Transverse colon (tissue), 4 donors: ENCODE data around the gene KRIT1.

Experiments used
- CTCF ChIP-seq, 5 experiments: fragments of 200-600 bp in 3 of 5; fragments of 450-650 bp in 2 of 5; sonication (generic) in 3 of 5; IDR thresholded peaks; 1 replicate in 2 of 5; 2 replicates in 3 of 5; pipeline ENCODE4 v1.5.1; 2016 to 2017; ENCODE audit warnings: antibody characterized with exemption in 5 of 5, inconsistent platforms in 3 of 5, mild to moderate bottlenecking in 2 of 5, moderate library complexity in 1 of 5
- EP300 ChIP-seq: sonication (generic); formaldehyde crosslinking; IDR thresholded peaks from one replicate; pipeline ENCODE4 v1.6.1; 2017; ENCODE audit warnings: antibody characterized with exemption, low read depth
- POLR2A ChIP-seq: fragments of 450-650 bp; IDR thresholded peaks from one replicate; pipeline ENCODE4 v1.6.1; 2016; ENCODE audit warnings: antibody characterized with exemption, mild to moderate bottlenecking, moderate library complexity
- POLR2AphosphoS5 ChIP-seq, 3 donors: sonication (generic); formaldehyde crosslinking; IDR thresholded peaks; one replicate each; pipeline ENCODE4 v1.6.1; 2016; ENCODE audit warnings: antibody characterized with exemption in 3 of 3

- no peak for TF ChIP-seq CTCF (IDR thresholded peaks at IDR 0.05)
- no peak for TF ChIP-seq EP300
- no peak for TF ChIP-seq POLR2AphosphoS5 (IDR thresholded peaks at IDR 0.05)
- TF ChIP-seq POLR2A: no peak
Measured at GRCh38 chr7:92259610-92260247, 14.0 kb upstream of the KRIT1 start.
